Measurements from ENCODE around the gene CACNA1C. TPM values are rescaled to one million over a fixed set of nuclear protein-coding genes. Genes with fewer than 3 reads are reported as not detected.

CACNA1C gene
- total RNA-seq, 1 experiment from 2014 or later, result 1.1 TPM

GRCh38 chr12:2046957-2047356, 5.8 kb upstream of the CACNA1C start:
- Mint-ChIP-seq H3K27ac (no peak overlapping the region), H3K27me3 (ENCODE audit: low read depth) (peaks cover 38% of the 10 kb centered on the region), H3K36me3 (ENCODE audit: insufficient read depth in 1 of 3, low read depth in 3 of 3) (no peaks in the 10 kb centered on the region), H3K4me3 (no peak overlapping the region), H3K4me1 (peaks cover 26 to 35% of the 10 kb centered on the region in 2 experiments), H3K9me3 (no peaks in the 10 kb centered on the region)
- no CpG with 5 or more reads among the region's 4 CpGs for WGBS (ENCODE audit: extremely low coverage, insufficient read length, low lambda C conversion rate)
- Histone ChIP-seq H3K27me3 (ENCODE audit: insufficient read depth, low read length) (peaks cover 11% of the 10 kb centered on the region; the same call in 1 of the 2 replicates), H2BK12ac (ENCODE audit: insufficient read length, low read depth, low read length) (no peak overlapping the region), H3K14ac (ENCODE audit: insufficient read depth, low read length) (no peak overlapping the region), H3K79me1 (ENCODE audit: insufficient read depth, low read depth, low read length, poor library complexity, severe bottlenecking) (no peaks in the 10 kb centered on the region), H4K91ac (ENCODE audit: insufficient read length, low read depth, low read length) (no peak overlapping the region), H3K23me2 (ENCODE audit: insufficient read length, low read depth, low read length, poor library complexity, severe bottlenecking) (no peaks in the 10 kb centered on the region), H2BK15ac (ENCODE audit: low read depth, low read length) (no peak overlapping the region), H3K27ac (ENCODE audit: insufficient read length, low read depth, low read length) (no peak overlapping the region), H3K4ac (ENCODE audit: low read depth, low read length) (no peak overlapping the region), H2AFZ (ENCODE audit: low read length) (no peak overlapping the region), H3K9me3 (ENCODE audit: control insufficient read depth, low read depth, low read length) (no peaks in the 10 kb centered on the region), H3K4me2 (ENCODE audit: insufficient read depth, insufficient read length, low read length) (no peak overlapping the region), H3K79me2 (ENCODE audit: insufficient read depth, low read length) (no peaks in the 10 kb centered on the region), H2AK5ac (ENCODE audit: insufficient read length, low read length) (no peak overlapping the region), H4K20me1 (ENCODE audit: control insufficient read depth, insufficient read depth, insufficient read length) (no peaks in the 10 kb centered on the region), H3K56ac (ENCODE audit: insufficient read length, low read depth, low read length) (no peak overlapping the region), H4K8ac (replicated peaks; ENCODE audit: insufficient read length, low read depth, low read length) (no peak overlapping the region), H3K4me1 (ENCODE audit: insufficient read depth, low read length) (no peaks in the 10 kb centered on the region), H3K18ac (ENCODE audit: insufficient read length, low read depth, low read length) (no peak overlapping the region), H4K5ac (ENCODE audit: insufficient read length, low read depth, low read length) (no peak overlapping the region), H3T11ph (ENCODE audit: low read length) (no peak overlapping the region), H2BK20ac (ENCODE audit: low read depth, low read length, poor library complexity, severe bottlenecking) (no peak overlapping the region), H2BK5ac (ENCODE audit: insufficient read length, low read length) (no peak overlapping the region), H3K23ac (ENCODE audit: insufficient read length, low read depth, low read length) (no peak overlapping the region), H3K9ac (ENCODE audit: extremely low read depth, insufficient read length, low read length) (no peak overlapping the region), H2BK120ac (ENCODE audit: low read depth, low read length, poor library complexity, severe bottlenecking) (no peak overlapping the region)
- DNase-seq, result no peak
- no peak for TF ChIP-seq CTCF (conservative IDR thresholded peaks at IDR 0.05)

All from H9 (cell line).